ENCODE data around the gene CD37. TPM values are rescaled to one million over a fixed set of nuclear protein-coding genes. Genes with fewer than 3 reads are reported as not detected.

CD37 gene
- polyA plus RNA-seq, 1 of the 3 experiments (the other 2 are of a cell fraction), result not detected

DNA sequence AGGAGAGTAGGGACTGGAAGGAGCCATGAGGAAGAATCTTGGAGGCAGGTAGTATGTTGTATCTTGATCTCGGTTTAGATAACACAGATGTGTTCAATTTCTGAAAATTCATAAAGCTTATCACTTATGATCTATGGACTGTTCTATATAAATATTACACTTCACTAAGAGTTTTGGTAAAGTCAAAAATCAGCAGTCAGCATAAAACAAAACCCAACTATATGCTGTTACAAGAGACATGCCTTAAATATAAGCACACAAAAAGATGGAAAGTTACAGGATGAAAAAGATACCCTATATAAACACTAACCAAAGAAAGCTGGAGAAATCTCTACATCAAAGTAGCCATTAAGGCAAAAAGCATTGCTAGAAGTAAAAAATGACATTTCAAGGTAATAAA lies 48.4 kb downstream of the CD37 start (continued):
- TF ChIP-seq MAX (IDR thresholded peaks at IDR 0.05; ENCODE audit: low read depth) (no peak), USF1 (IDR thresholded peaks at IDR 0.05; ENCODE audit: borderline replicate concordance, low read depth) (no peak), MEF2A (IDR thresholded peaks at IDR 0.05; ENCODE audit: borderline replicate concordance, low read depth) (no peak), EZH2phosphoT487 (IDR thresholded peaks at IDR 0.05; ENCODE audit: borderline replicate concordance, low read depth) (no peak), YY1 (IDR thresholded peaks at IDR 0.05; ENCODE audit: low read depth) (no peak), SMC3 (IDR thresholded peaks at IDR 0.05; ENCODE audit: low read depth, low read length) (no peak), TEAD4 (IDR thresholded peaks at IDR 0.05; ENCODE audit: borderline replicate concordance, insufficient read depth) (no peak)
- TF ChIP-seq, protein P1, sequence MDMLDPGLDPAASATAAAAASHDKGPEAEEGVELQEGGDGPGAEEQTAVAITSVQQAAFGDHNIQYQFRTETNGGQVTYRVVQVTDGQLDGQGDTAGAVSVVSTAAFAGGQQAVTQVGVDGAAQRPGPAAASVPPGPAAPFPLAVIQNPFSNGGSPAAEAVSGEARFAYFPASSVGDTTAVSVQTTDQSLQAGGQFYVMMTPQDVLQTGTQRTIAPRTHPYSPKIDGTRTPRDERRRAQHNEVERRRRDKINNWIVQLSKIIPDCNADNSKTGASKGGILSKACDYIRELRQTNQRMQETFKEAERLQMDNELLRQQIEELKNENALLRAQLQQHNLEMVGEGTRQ (IDR thresholded peaks at IDR 0.05; ENCODE audit: borderline replicate concordance, low read depth, low read length), result no peak

- H3K4me3 ChIP-seq (ENCODE audit: low read depth in 2 of 2, low read length in 1 of 2), result peak within 1 kb of the TSS in 1 of 2 experiments; percentile 9; a peak in 1 of 4 replicates
- H3K27ac ChIP-seq (ENCODE audit: low read depth in 2 of 2, low read length in 1 of 2), result no peak within 1 kb of the TSS
- CTCF ChIA-PET, result interaction anchor here (1.5 to 8.8 kb wide), 2 partner anchors 13 to 56 kb away, joined by 3 to 149 read pairs; partner anchors contain the start of gene SLC17A7
- no peaks in the 10 kb centered on the region for H3K36me3 ChIP-seq (replicated peaks in 1 of 2; ENCODE audit: control insufficient read depth in 1 of 2, insufficient read depth in 2 of 2, low read length in 1 of 2)
- TF ChIP-seq POLR2AphosphoS5 (IDR thresholded peaks at IDR 0.05; ENCODE audit: low read depth, low read length), result peak; percentile 35; the same call in 1 of the 2 replicates
- TF ChIP-seq NRF1 (IDR thresholded peaks at IDR 0.05; ENCODE audit: low read depth, low read length), result peak; percentile 75
- 0 out of 2 replicates have a peak, but pooled peaks have one; percentile 34 for TF ChIP-seq MAX (IDR thresholded peaks at IDR 0.05; ENCODE audit: low read depth)
- no peak for TF ChIP-seq RFX5 (IDR thresholded peaks at IDR 0.05; ENCODE audit: low read length)
- peak within 1 kb of the TSS; percentile 41; the same call in 1 of the 2 replicates for H3K4me2 ChIP-seq
- H3K4me1 ChIP-seq (ENCODE audit: control insufficient read depth in 1 of 2, insufficient read depth in 2 of 2, low read depth in 1 of 2, low read length in 1 of 2), result peaks cover 0 to 3% of the 10 kb centered on the region in 2 experiments; a peak in 1 of 4 replicates
- no peaks in the 10 kb centered on the region for H3K9me2 ChIP-seq
- no peaks in the 10 kb centered on the region for H3K9me3 ChIP-seq
- peaks cover 13% of the 10 kb centered on the region for H3F3A ChIP-seq (replicated peaks; ENCODE audit: insufficient read depth)
- WGBS (ENCODE audit: low lambda C conversion rate), result 27% methylated on average over 39 of the region's 40 CpGs
- POLR2A ChIA-PET, result no interaction called here
- H3K27me3 ChIP-seq (ENCODE audit: insufficient read depth), result peaks cover 29% of the 10 kb centered on the region; the same call in 1 of the 2 replicates
- peak within 1 kb of the TSS; percentile 63; the same call in 1 of the 2 replicates for H2AFZ ChIP-seq (ENCODE audit: low read depth)
- DNase-seq, result peak; percentile 87
- H3K9ac ChIP-seq, result no peak within 1 kb of the TSS
- H4K20me1 ChIP-seq (ENCODE audit: insufficient read depth), result no peaks in the 10 kb centered on the region
- no peaks in the 10 kb centered on the region for H3K79me2 ChIP-seq (ENCODE audit: insufficient read depth)
Measured at GRCh38 chr19:49387936-49388372, 52.7 kb downstream of the CD37 start, which contains the start of gene KASH5. Gene KASH5 (plus strand): TSS chr19:49388249. CDS start chr19:49390884, 2,635 bp downstream.

DNA sequence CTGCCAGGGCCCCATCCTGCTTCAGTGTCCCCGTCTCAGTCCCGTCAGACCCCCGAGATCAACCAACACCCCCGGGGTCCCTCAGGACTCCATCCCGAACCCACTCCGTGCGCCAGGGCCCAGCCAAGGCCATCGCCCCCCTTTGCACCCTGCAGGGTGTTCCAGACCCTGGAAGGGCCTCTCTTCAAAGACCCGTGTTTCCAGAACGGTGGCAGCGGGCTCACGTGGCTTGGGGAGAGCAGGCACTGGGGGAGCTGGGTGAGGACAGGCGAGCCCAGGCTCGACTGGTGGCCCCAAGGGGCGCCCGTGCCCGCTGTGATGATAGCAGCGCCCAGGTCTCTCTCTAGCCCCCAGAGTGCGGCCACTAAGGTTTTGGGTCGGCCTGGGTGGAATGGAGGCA lies 54.2 kb downstream of the CD37 start:
- H2AFZ ChIP-seq (ENCODE audit: low read depth), result no peak overlapping the region
- peaks cover 9% of the 10 kb centered on the region for H3F3A ChIP-seq (replicated peaks; ENCODE audit: insufficient read depth)
- H3K36me3 ChIP-seq (replicated peaks in 1 of 2; ENCODE audit: control insufficient read depth in 1 of 2, insufficient read depth in 2 of 2, low read length in 1 of 2), result no peaks in the 10 kb centered on the region
- H4K20me1 ChIP-seq (ENCODE audit: insufficient read depth), result no peaks in the 10 kb centered on the region
- H3K9ac ChIP-seq, result no peak overlapping the region
- CTCF ChIA-PET, result interaction anchor here (3.2 to 8.8 kb wide), 5 partner anchors 9 to 54 kb away, joined by 11 to 149 read pairs (median 51); partner anchors contain the start of genes GFY and SLC17A7
- H3K9me2 ChIP-seq, result no peaks in the 10 kb centered on the region
- POLR2A ChIA-PET, result no interaction called here
- no peak overlapping the region for H3K27ac ChIP-seq (ENCODE audit: low read depth in 2 of 2, low read length in 1 of 2)
- no peak overlapping the region for H3K4me3 ChIP-seq (ENCODE audit: low read depth in 2 of 2, low read length in 1 of 2)
- no peaks in the 10 kb centered on the region for H3K79me2 ChIP-seq (ENCODE audit: insufficient read depth)
- DNase-seq, result no peak
- no peak overlapping the region for H3K4me2 ChIP-seq
- peaks cover 40% of the 10 kb centered on the region for H3K27me3 ChIP-seq (ENCODE audit: insufficient read depth)
- 70% methylated on average over 14 of the region's 20 CpGs for whole genome bisulfite sequencing (ENCODE audit: low lambda C conversion rate)
- peaks cover 0 to 3% of the 10 kb centered on the region in 2 experiments; a peak in 1 of 4 replicates for H3K4me1 ChIP-seq (ENCODE audit: control insufficient read depth in 1 of 2, insufficient read depth in 2 of 2, low read depth in 1 of 2, low read length in 1 of 2)
- no peaks in the 10 kb centered on the region for H3K9me3 ChIP-seq
- no peak for TF ChIP-seq EP300 (IDR thresholded peaks at IDR 0.05; ENCODE audit: borderline replicate concordance in 1 of 2, low read depth in 1 of 2, low read length in 1 of 2)
- no peak for TF ChIP-seq IRF3 (IDR thresholded peaks at IDR 0.05; ENCODE audit: low read depth, low read length)
- TF ChIP-seq POLR2AphosphoS5 (IDR thresholded peaks at IDR 0.05; ENCODE audit: low read depth, low read length), result no peak
- no peak for TF ChIP-seq RAD21 (IDR thresholded peaks at IDR 0.05; ENCODE audit: low read length)
- TF ChIP-seq, protein P1 (IDR thresholded peaks at IDR 0.05; ENCODE audit: borderline replicate concordance, low read depth, low read length), result no peak
- TF ChIP-seq NRF1 (IDR thresholded peaks at IDR 0.05; ENCODE audit: low read depth, low read length), result no peak
- no peak for TF ChIP-seq NFIC (IDR thresholded peaks at IDR 0.05; ENCODE audit: borderline replicate concordance)
- TF ChIP-seq RFX5 (IDR thresholded peaks at IDR 0.05; ENCODE audit: low read length), result no peak
- no peak for TF ChIP-seq SMC3 (IDR thresholded peaks at IDR 0.05; ENCODE audit: low read depth, low read length)
- no peak for TF ChIP-seq SIN3A (IDR thresholded peaks at IDR 0.05; ENCODE audit: borderline replicate concordance, low read depth, low read length)
- no peak for TF ChIP-seq USF1 (IDR thresholded peaks at IDR 0.05; ENCODE audit: borderline replicate concordance, low read depth)
- no peak for TF ChIP-seq FOXM1 (IDR thresholded peaks at IDR 0.05; ENCODE audit: low read depth)

Data from SK-N-SH (cell line).